GM13977 (cell line): ENCODE results near the gene PRKAR1B.

Source experiments
- DNase-seq: peaks from one replicate; pipeline ENCODE4 v3.0.0; 2012; ENCODE audit warnings: low spot score
- in situ Hi-C: fragments of 300-500 bp; cut with MboI; formaldehyde crosslinking; loops from one replicate; pipeline ENCODE4 v1.12.0; 2022; ENCODE audit warnings: low sequenced_read_pairs, low pct_unique_long_range_greater_than_20kb, mixed read lengths, inconsistent platforms; ENCODE audit not compliant: unreplicated experiment
- TF ChIP-seq, protein P1 (sequence below): IDR thresholded peaks from 2 replicates; pipeline ENCODE4 v1.5.1; 2012; ENCODE audit warnings: mild to moderate bottlenecking, control low read depth; ENCODE audit not compliant: insufficient read depth; ENCODE audit errors: extremely low read depth, missing control alignments

PRKAR1B gene

DNA sequence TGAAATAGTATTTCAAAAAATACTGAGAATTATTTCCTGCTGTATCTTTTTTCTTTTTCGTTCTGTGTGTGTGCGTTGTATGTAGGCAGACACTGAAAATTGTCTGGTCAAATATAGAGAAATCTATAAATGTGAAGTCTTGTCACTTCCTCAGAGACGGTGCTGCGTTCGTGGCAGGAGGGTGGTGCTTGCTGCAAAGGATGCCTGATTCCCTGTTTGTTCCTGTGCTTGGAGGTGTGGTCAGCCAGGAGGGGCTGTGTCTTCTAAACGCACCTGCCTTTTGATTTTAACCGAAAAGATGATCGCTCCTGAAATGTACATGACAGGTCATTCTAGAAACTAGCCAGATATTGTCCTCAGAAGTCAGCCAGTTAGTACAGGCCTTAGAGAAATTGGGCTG is 32.5 kb upstream of the PRKAR1B start:
- TF ChIP-seq, protein P1, sequence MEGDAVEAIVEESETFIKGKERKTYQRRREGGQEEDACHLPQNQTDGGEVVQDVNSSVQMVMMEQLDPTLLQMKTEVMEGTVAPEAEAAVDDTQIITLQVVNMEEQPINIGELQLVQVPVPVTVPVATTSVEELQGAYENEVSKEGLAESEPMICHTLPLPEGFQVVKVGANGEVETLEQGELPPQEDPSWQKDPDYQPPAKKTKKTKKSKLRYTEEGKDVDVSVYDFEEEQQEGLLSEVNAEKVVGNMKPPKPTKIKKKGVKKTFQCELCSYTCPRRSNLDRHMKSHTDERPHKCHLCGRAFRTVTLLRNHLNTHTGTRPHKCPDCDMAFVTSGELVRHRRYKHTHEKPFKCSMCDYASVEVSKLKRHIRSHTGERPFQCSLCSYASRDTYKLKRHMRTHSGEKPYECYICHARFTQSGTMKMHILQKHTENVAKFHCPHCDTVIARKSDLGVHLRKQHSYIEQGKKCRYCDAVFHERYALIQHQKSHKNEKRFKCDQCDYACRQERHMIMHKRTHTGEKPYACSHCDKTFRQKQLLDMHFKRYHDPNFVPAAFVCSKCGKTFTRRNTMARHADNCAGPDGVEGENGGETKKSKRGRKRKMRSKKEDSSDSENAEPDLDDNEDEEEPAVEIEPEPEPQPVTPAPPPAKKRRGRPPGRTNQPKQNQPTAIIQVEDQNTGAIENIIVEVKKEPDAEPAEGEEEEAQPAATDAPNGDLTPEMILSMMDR, result no peak
- in situ Hi-C loops, result no loop called here
- DNase-seq, result no peak

DNA sequence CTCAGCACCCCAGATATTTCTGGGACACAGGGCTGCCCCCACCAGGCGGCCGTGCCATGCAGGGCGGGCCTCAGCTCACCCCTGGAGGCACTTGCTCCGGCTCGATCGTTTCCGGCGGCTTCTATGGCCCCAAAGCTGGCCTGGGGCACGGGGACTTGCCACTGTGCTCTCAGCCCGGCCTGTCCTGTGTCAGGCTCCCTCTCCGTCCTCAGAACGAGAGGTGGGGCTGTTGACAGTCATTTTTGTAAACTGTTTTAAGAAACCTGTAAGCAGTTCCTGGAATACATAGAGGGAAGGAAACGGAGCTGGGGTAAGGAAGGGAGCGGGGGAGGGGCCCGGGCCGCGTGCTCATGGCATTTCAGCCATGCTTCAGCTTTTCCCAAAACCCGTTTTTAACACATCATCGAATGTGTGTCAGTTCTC is 30.7 kb upstream of the PRKAR1B start:
- TF ChIP-seq, protein P1, result no peak
- in situ Hi-C loops, result no loop called here
- DNase-seq, result no peak

DNA sequence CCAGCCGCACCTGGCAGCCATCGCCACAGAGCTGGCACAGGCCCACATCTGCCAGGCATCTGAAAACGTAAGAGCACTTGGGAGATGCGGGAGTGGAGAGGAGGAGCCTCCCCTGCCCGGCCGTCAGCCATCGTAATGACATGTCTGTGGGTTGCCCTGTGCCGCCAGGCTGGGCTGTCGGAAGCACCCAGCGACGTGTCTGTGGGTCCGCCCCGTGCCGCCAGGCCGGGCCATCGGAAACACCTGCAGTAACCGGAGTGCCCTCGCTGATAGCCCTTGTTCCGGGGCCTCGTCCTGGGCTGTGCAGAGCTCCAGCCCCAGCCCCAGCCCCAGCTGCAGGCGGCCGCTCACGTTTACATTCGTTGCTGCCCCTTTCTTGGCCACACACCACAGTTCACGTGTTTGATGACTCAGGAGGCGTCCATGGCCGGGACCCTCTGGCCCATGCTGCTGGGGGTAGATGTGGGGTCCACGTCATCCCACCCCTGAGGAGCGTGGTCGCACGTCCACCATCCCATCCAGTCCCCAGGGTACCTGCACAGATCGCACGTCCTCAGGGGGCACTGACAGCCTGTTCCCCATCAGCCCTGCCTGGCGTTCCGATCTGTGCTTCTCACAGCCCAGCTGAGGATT is 30.0 kb upstream of the PRKAR1B start:
- DNase-seq, result no peak
- TF ChIP-seq, protein P1, result no peak
- in situ Hi-C loops, result no loop called here

DNA sequence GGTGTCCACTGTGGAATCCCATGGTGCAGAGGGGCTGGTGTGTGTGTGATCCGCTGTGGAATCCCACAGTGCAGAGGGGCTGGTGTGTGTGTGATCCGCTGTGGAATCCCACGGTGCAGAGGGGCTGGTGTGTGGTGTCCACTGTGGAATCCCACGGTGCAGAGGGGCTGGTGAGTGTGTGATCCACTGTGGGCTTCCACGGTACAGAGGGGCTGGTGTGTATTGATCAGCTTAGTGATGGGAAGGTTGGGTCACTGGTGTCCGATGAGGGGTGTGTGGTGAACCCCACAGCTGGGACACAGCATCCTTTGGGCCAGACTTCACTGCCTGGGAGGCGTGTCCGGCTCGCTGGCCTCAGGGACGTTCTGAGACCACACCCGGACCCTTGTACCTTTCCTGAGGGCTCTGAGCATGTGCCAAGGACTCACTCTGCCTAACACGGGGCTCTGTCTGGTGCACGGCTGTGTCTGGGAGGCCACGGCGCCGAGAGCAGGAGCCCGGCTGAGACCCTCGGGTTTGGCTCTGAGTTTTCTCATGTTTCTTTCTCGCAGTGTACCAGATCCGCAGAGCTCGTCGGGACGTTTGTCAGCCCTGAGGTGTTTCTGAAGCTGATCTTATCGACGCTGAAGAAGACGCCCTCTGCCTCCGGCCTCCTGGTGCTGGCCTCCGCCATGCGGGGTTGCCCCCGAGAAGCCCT is 29.3 kb upstream of the PRKAR1B start:
- in situ Hi-C loops, result no loop called here
- TF ChIP-seq, protein P1, result no peak
- DNase-seq, result no peak

DNA sequence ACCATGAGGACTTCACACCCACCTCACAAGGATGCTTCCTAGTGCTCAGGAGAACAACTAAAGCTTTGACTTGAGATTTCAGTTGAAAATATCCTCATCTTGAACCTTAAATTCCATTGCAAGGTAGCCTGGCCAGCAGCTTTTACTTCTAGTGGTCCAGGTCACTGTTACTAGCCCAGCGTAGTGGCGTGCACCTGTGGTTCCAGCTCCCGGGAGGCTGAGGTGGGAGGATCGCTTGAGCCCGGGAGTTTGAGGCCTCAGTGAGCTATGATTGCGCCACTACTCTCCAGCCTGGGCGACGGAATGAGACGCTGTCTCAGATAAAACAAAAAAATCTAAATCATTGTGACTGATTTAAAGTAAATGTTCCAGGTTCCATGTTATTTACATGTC is 28.3 kb upstream of the PRKAR1B start:
- in situ Hi-C loops, result no loop called here
- no peak for DNase-seq
- TF ChIP-seq, protein P1, result no peak

DNA sequence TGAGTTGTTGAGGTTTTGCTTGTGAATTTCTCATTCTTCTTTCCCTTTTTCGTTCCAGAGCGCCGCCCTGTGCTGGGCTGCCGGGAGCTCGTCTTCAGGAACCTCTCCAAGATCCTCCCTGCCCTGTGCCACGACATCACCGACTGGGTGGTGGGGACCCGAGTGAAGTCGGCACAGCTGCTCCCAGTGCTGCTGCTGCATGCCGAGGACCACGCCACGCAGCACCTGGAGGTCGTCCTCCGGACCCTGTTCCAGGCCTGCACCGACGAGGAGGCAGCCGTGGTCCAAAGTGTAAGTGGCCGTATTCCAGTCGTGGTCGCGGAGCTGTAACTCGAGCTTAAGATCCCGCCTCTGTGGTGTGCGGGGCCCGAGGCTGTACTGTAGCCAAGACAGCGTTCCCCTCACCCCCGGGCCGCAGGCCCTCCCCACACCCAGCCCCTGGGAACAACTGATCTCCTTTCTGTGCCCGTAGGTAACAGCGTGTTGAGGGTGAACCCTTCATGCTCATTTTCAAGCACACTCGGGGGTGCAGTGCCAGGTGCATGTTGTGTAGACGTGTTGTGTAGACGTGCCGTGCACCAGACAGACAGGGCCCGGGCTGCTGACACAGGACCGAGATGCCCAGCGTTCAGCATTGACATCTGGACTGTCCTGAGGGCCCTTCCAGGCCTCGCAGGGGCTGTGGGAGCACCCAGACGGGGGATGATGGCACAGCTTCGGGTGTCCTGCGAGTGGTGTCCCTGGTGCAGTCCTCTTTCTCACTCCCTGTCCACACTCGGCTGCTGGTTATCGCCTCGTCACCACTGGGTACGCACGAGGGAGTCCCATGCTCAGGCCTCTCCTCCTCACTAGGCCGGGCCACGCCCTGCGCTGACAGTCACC is 27.7 kb upstream of the PRKAR1B start:
- in situ Hi-C loops, result no loop called here
- no peak for DNase-seq
- TF ChIP-seq, protein P1, result no peak
